Loucy (cell line): ENCODE data around the gene PRAMEF12.

Source experiments
- H2AFZ ChIP-seq: fragments of 200-600 bp; sonication (generic); 2 replicates; pipeline ENCODE4 v1.6.0; 2016; ENCODE audit warnings: antibody characterized with exemption, mild to moderate bottlenecking, low read length, moderate library complexity
- H3F3A ChIP-seq: fragments of 200-600 bp; 2 replicates; pipeline ENCODE4 v1.6.0; 2016; ENCODE audit warnings: antibody characterized with exemption, low read depth, mild to moderate bottlenecking
- H3K27me3 ChIP-seq: fragments of 200-600 bp; sonication (generic); 2 replicates; pipeline ENCODE4 v1.6.1; 2014; ENCODE audit warnings: low read length, mild to moderate bottlenecking; ENCODE audit not compliant: insufficient read depth, poor library complexity, severe bottlenecking
- H3K36me3 ChIP-seq: fragments of 200-600 bp; sonication (generic); 2 replicates; pipeline ENCODE4 v1.6.1; 2016; ENCODE audit warnings: low read length; ENCODE audit not compliant: insufficient read depth
- H3K4me1 ChIP-seq: fragments of 200-600 bp; sonication (generic); 2 replicates; pipeline ENCODE4 v1.5.1; 2014; ENCODE audit warnings: low read length, mild to moderate bottlenecking; ENCODE audit not compliant: insufficient read depth, poor library complexity, severe bottlenecking
- H3K4me2 ChIP-seq: fragments of 200-600 bp; sonication (generic); 2 replicates; pipeline ENCODE4 v1.6.0; 2014; ENCODE audit warnings: antibody characterized with exemption, low read length, low read depth, mild to moderate bottlenecking; ENCODE audit not compliant: poor library complexity, severe bottlenecking
- H3K4me3 ChIP-seq: fragments of 200-600 bp; sonication (generic); 2 replicates; pipeline ENCODE4 v1.5.1; 2014; ENCODE audit warnings: low read length, mild to moderate bottlenecking, mixed read lengths; ENCODE audit not compliant: poor library complexity, severe bottlenecking
- H3K79me2 ChIP-seq: fragments of 200-600 bp; sonication (generic); 2 replicates; pipeline ENCODE4 v1.6.1; 2014; ENCODE audit warnings: low read length; ENCODE audit not compliant: insufficient read depth
- H3K9ac ChIP-seq: fragments of 200-600 bp; sonication (generic); 2 replicates; pipeline ENCODE4 v1.6.0; 2014; ENCODE audit warnings: mild to moderate bottlenecking, low read depth, low read length, moderate library complexity; ENCODE audit not compliant: poor library complexity, severe bottlenecking
- H3K9me2 ChIP-seq: fragments of 200-600 bp; sonication (generic); replicated peaks from 2 replicates; pipeline ENCODE4 v1.6.1; 2016; ENCODE audit warnings: low read depth, low read length, mixed read lengths
- H3K9me3 ChIP-seq: fragments of 200-600 bp; sonication (generic); 2 replicates; pipeline ENCODE4 v1.6.1; 2014; ENCODE audit warnings: mild to moderate bottlenecking, antibody characterized with exemption, low read length, low read depth; ENCODE audit not compliant: insufficient read depth
- H4K20me1 ChIP-seq: fragments of 200-600 bp; sonication (generic); 2 replicates; pipeline ENCODE4 v1.6.0; 2014; ENCODE audit warnings: antibody characterized with exemption, low read length, mild to moderate bottlenecking; ENCODE audit not compliant: insufficient read depth, poor library complexity, severe bottlenecking
- EZH2phosphoT487 ChIP-seq: fragments of 200-600 bp; IDR thresholded peaks from 2 replicates; pipeline ENCODE4 v1.6.1; 2018; ENCODE audit warnings: antibody characterized with exemption, mild to moderate bottlenecking, moderate library complexity, borderline replicate concordance
- TF ChIP-seq, protein P1 (sequence below): fragments of 200-600 bp; sonication (generic); conservative IDR thresholded peaks from 2 replicates; pipeline ENCODE4 v1.5.1; 2014; ENCODE audit warnings: mild to moderate bottlenecking, antibody characterized with exemption, low read length

PRAMEF12 gene

DNA sequence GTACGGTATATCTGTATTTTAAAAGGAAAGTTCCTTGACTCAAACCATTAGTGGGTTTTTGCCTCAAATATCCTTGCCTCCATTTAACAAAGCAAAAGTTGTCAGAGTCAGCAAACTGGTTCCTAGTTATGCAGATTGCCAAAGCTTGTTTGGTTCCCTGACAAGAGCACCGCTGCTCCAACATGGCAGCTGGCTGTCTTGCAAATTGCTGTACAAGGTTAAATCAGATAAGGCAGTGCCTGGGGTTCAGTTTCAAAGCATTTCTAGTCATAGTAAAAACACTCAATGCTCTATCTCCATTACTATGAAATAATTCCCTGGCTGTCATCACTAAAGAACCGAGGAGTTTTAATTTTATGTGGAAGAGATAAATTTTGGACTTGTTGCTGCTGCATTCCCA, 38.9 kb upstream of the PRAMEF12 start:
- H3K9me3 ChIP-seq, result no peaks in the 10 kb centered on the region
- H3K9me2 ChIP-seq, result no peaks in the 10 kb centered on the region; the same call in 1 of the 2 replicates
- no peaks in the 10 kb centered on the region for H3F3A ChIP-seq
- TF ChIP-seq, protein P1, sequence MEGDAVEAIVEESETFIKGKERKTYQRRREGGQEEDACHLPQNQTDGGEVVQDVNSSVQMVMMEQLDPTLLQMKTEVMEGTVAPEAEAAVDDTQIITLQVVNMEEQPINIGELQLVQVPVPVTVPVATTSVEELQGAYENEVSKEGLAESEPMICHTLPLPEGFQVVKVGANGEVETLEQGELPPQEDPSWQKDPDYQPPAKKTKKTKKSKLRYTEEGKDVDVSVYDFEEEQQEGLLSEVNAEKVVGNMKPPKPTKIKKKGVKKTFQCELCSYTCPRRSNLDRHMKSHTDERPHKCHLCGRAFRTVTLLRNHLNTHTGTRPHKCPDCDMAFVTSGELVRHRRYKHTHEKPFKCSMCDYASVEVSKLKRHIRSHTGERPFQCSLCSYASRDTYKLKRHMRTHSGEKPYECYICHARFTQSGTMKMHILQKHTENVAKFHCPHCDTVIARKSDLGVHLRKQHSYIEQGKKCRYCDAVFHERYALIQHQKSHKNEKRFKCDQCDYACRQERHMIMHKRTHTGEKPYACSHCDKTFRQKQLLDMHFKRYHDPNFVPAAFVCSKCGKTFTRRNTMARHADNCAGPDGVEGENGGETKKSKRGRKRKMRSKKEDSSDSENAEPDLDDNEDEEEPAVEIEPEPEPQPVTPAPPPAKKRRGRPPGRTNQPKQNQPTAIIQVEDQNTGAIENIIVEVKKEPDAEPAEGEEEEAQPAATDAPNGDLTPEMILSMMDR, result no peak
- TF ChIP-seq EZH2phosphoT487, result no peak
- no peak overlapping the region for H3K9ac ChIP-seq
- no peaks in the 10 kb centered on the region for H3K27me3 ChIP-seq
- H3K4me1 ChIP-seq, result no peaks in the 10 kb centered on the region
- H4K20me1 ChIP-seq, result no peaks in the 10 kb centered on the region
- H3K36me3 ChIP-seq, result no peaks in the 10 kb centered on the region
- H3K4me3 ChIP-seq, result no peak overlapping the region
- H3K79me2 ChIP-seq, result no peaks in the 10 kb centered on the region
- no peak overlapping the region for H2AFZ ChIP-seq
- no peak overlapping the region for H3K4me2 ChIP-seq

DNA sequence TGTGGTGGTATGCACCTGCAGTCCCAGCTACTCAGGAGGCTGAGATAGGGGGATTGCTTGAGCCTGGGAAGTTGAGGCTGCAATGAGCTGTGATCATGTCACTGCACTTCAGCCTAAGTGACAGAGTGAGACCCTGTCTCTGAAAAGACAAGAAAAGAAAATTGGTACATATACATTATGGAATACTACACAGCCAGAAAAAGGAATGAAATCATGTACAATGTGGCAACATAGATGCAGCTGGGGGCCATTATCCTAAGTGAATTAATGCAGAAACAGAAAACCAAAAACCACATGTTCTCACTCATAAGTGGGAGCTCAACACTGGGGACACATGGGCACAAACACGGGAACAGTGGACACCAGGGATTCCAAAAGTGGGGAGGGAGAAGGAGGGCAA, 34.6 kb upstream of the PRAMEF12 start:
- H3K4me3 ChIP-seq, result no peak overlapping the region
- H3K27me3 ChIP-seq, result no peaks in the 10 kb centered on the region
- no peak overlapping the region for H2AFZ ChIP-seq
- no peaks in the 10 kb centered on the region for H3K4me1 ChIP-seq
- H3F3A ChIP-seq, result no peaks in the 10 kb centered on the region
- no peak overlapping the region for H3K4me2 ChIP-seq
- no peaks in the 10 kb centered on the region for H3K9me3 ChIP-seq
- H4K20me1 ChIP-seq, result no peaks in the 10 kb centered on the region
- H3K9me2 ChIP-seq, result no peaks in the 10 kb centered on the region; the same call in 1 of the 2 replicates
- no peaks in the 10 kb centered on the region for H3K79me2 ChIP-seq
- no peak overlapping the region for H3K9ac ChIP-seq
- TF ChIP-seq, protein P1, result no peak
- no peak for TF ChIP-seq EZH2phosphoT487
- H3K36me3 ChIP-seq, result no peaks in the 10 kb centered on the region

DNA sequence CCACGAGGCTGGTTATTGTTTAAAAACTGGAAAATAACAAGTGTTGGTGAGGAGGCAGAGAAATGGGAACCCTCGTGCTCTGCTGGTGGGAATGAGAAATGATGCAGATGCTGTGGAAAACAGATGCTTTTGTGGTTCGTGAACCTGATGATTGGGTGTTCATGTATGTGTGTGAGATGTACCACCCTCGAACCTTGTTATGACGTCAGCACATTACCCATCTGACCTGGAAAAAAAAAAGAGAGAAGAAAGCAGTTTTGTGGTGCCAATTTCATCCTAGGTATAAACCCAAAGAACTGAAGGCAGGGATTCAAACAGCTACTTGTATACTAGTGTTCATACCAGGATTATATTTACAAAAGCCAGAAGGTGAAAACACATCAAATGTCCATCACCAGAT, 33.9 kb upstream of the PRAMEF12 start:
- no peaks in the 10 kb centered on the region; the same call in 1 of the 2 replicates for H3K9me2 ChIP-seq

More for the DNA sequence above, 33.9 kb upstream of the PRAMEF12 start:
- TF ChIP-seq, protein P1, result no peak
- no peak for TF ChIP-seq EZH2phosphoT487
- Histone ChIP-seq H3K36me3 (no peaks in the 10 kb centered on the region), H3K9me3 (no peaks in the 10 kb centered on the region), H2AFZ (no peak overlapping the region), H3K27me3 (no peaks in the 10 kb centered on the region), H3F3A (no peaks in the 10 kb centered on the region), H3K4me2 (no peak overlapping the region), H3K4me1 (no peaks in the 10 kb centered on the region), H4K20me1 (no peaks in the 10 kb centered on the region), H3K4me3 (no peak overlapping the region), H3K79me2 (no peaks in the 10 kb centered on the region), H3K9ac (no peak overlapping the region)
